GM18508 (cell line): ENCODE data around the gene SCN8A.
"Not testable (repeated sequence)": the region's sequence is repeated elsewhere in the genome, so short reads cannot be mapped to it uniquely, and the experiment has no call there.

ENCODE experiments used
- ATAC-seq: cut with Tn5 transposase; IDR thresholded peaks from one replicate; pipeline ENCODE4 v1.9.1; 2021; ENCODE audit warnings: moderate number of reproducible peaks; ENCODE audit not compliant: insufficient read depth, unreplicated experiment

SCN8A gene

GRCh38 chr12:51825216-51825615 lies 234.2 kb downstream of the SCN8A start:
- no peak for ATAC-seq

GRCh38 chr12:51826881-51827280 lies 235.8 kb downstream of the SCN8A start:
- ATAC-seq, result no peak

GRCh38 chr12:51827925-51828818 lies 237.1 kb downstream of the SCN8A start:
- no peak for ATAC-seq

- no peak for ATAC-seq
Observed at GRCh38 chr12:51829011-51829481, 238.0 kb downstream of the SCN8A start.

GRCh38 chr12:51829641-51830040 lies 238.6 kb downstream of the SCN8A start:
- ATAC-seq, result no peak

- ATAC-seq, result not testable (repeated sequence)
Observed at GRCh38 chr12:51831817-51832216, 240.8 kb downstream of the SCN8A start.

- no peak for ATAC-seq
Observed at GRCh38 chr12:51832354-51833107, 241.5 kb downstream of the SCN8A start.

GRCh38 chr12:51833448-51834227 lies 242.6 kb downstream of the SCN8A start:
- no peak for ATAC-seq

- ATAC-seq, result no peak
Observed at GRCh38 chr12:51834411-51834810, 243.4 kb downstream of the SCN8A start.

GRCh38 chr12:51836041-51836826 lies 245.2 kb downstream of the SCN8A start:
- no peak for ATAC-seq

- ATAC-seq, result no peak
Observed at GRCh38 chr12:51836827-51837173, 245.8 kb downstream of the SCN8A start.

- ATAC-seq, result no peak
Observed at GRCh38 chr12:51837286-51837685, 246.3 kb downstream of the SCN8A start.

GRCh38 chr12:51838036-51838435 lies 247.0 kb downstream of the SCN8A start:
- ATAC-seq, result no peak

- ATAC-seq, result no peak
Observed at GRCh38 chr12:51838762-51839161, 247.7 kb downstream of the SCN8A start.

GRCh38 chr12:51839310-51839947 lies 248.4 kb downstream of the SCN8A start:
- ATAC-seq, result no peak

- ATAC-seq, result no peak
Observed at GRCh38 chr12:51840966-51841365, 249.9 kb downstream of the SCN8A start.

GRCh38 chr12:51841727-51842126 lies 250.7 kb downstream of the SCN8A start:
- ATAC-seq, result no peak

GRCh38 chr12:51844854-51845253 lies 253.8 kb downstream of the SCN8A start:
- ATAC-seq, result no peak

- ATAC-seq, result no peak
Observed at GRCh38 chr12:51845482-51845881, 254.4 kb downstream of the SCN8A start.
